ENCODE data around the gene TEPSIN. TPM values are rescaled to one million over a fixed set of nuclear protein-coding genes. Genes with fewer than 3 reads are reported as not detected.

TEPSIN gene
- total RNA-seq, 1 donor = 17.7 TPM

DNA sequence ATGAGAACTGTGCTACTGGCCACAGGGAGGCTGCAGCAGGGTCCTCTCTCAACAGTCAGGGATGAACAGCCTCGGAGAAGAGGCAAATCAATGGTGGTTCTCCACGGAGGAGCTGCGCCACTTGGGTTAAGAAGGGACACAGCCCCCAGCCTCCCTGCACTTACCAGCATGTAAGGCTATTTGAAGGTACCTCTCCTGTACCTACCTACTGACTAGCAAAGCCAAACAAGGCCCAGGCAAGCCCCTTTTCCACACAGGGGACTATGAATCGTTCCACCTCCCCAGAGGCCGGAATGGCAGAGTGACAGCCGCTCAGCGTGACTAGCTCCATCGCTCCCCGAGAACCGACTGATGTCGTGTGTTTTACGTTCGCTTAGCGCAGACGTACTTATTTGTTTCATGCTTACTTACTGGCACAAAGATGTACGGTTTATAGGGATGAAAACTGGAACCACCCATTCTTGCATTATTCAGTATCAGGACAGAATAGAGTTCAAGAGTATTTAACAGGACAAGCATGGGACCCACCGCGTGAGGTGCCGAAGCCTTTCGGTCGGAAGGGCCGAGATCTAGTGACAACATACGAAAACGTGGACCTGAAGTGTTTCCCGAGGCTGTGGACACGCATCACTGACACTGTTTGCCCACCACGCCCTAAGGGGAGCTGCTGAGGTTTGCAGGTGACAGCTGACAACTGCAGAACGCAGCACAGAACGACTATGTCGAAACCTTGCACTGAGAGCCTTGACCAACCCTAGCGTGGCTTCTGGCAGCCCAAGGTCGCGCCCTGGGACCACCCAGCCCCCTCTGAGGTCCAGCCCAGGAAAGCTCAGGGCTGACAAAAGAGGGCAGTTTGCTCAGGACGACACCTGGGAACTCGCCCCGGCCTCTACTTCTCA lies 1.0 kb downstream of the TEPSIN start:
- H3K4me3 ChIP-seq (ENCODE audit: low read depth, low read length) = peak overlapping the region; percentile 86
- TF ChIP-seq, protein P1, sequence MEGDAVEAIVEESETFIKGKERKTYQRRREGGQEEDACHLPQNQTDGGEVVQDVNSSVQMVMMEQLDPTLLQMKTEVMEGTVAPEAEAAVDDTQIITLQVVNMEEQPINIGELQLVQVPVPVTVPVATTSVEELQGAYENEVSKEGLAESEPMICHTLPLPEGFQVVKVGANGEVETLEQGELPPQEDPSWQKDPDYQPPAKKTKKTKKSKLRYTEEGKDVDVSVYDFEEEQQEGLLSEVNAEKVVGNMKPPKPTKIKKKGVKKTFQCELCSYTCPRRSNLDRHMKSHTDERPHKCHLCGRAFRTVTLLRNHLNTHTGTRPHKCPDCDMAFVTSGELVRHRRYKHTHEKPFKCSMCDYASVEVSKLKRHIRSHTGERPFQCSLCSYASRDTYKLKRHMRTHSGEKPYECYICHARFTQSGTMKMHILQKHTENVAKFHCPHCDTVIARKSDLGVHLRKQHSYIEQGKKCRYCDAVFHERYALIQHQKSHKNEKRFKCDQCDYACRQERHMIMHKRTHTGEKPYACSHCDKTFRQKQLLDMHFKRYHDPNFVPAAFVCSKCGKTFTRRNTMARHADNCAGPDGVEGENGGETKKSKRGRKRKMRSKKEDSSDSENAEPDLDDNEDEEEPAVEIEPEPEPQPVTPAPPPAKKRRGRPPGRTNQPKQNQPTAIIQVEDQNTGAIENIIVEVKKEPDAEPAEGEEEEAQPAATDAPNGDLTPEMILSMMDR (IDR thresholded peaks at IDR 0.05; ENCODE audit: insufficient read depth, low read depth, low read length) = no peak
- DNase-seq (ENCODE audit: low read depth) = no peak

DNA sequence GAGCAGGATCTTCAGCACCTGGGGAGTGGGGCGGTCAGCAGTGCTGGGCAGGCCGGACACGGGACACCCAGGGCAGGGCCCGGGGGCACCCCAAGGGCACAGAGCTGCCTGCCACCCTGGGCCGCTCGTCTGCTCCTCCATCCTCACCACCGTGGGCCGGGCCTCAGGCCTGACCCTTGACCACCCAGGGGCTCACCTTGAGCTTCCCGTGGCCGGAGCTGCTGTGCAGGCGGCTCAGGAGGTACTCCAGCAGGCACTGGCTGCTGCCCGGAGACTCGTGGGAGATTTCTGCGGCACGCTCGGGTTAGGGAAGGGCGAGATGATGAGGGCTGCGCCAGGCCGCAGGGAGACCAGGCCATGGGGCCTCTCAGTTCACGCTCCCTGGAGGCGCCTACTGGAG lies 2.1 kb downstream of the TEPSIN start:
- no peak overlapping the region for H3K4me3 ChIP-seq (ENCODE audit: low read depth, low read length)
- DNase-seq (ENCODE audit: low read depth) = no peak

DNA sequence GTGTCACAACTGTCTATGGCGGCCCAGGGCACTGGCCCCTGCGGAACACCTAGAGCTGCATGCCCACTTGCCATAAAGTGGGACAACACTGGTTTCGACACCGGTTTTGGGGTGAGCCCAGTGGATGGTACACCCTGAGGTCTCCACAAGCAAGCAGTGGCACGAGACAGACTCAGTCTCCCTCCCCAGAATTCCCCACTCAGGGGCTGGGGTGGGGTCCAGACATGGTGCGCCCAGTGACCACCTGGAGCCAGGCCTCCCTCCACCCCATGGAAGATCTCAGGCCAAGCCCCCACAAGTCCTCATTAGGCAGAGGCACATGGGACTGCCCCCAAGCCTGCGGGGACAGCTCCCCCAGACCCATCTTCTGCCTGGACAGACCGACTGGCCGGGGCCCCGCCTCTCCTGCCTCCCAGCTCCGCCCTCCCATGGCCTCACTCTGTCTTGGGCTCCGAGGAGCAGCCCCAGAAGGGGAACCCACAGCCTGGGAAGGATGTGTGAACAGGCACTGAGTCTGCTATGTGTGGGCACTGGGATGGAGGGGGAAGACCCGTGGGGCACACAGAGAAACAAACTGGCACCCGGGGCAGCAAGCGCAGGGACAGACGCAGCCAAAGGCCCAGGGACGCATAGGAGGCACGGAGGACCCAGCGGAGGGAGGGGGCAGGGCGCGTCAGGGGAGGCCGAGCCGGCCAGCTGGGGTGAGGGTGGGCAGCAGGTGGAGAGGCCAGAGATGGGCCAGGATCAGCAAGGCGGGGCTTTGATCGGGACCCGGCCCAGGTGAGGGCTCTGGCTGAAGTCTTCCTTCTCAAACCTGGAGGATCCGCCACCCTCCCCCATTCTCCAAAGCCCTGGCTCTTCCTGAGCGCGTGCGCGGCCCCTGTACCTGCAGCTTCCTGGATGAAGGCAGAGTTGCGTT lies 2.8 kb downstream of the TEPSIN start:
- no peak for DNase-seq (ENCODE audit: low read depth)
- TF ChIP-seq, protein P1 (IDR thresholded peaks at IDR 0.05; ENCODE audit: insufficient read depth, low read depth, low read length) = no peak

More for the DNA sequence above, 2.1 kb downstream of the TEPSIN start:
- TF ChIP-seq, protein P1 (IDR thresholded peaks at IDR 0.05; ENCODE audit: insufficient read depth, low read depth, low read length) = no peak

DNA sequence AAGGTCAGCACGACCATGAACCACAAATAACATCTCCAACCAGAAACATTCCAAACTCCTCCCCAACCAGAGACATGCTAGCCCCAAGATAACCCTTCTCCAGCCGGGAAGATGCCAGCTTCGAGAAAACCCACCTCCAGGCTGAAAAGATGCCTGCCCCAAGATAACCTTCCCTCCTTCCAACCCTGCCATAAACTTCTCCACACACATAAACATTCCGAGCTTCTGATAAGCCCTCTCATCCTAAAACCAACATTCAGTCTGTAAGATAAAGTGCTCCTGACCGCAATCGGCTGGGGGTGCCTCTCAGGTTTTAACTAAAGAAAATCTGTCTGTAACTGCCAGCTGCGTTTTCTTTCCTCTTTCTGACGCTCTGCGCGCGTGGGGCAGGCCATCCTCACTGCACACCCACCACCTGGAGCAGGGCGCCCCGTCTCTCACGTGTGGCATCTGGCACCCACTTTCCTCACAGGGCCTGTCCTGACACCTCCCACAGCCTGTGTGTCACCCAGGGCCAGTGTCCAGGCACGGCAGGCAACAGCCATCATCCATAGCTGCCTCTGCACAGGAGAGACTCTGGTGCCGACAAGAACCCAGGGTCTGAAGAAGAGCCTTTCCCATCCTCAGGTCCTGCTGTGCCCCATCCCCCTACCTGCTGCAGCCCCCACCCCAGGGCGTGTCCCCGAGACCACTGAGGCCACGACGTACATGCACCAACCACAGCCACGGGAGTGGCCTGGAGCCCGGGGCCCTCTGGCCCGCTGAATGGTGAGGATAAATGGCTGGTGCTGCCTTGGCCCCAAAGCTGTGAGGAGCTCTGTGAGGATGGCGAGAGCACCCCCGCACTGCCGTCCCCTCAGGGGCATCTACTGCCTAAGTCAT lies 3.7 kb downstream of the TEPSIN start:
- TF ChIP-seq, protein P1 (IDR thresholded peaks at IDR 0.05; ENCODE audit: insufficient read depth, low read depth, low read length) = no peak
- H3K4me3 ChIP-seq (ENCODE audit: low read depth, low read length) = no peak overlapping the region
- peak; percentile 77 for DNase-seq (ENCODE audit: low read depth)

More for the DNA sequence above, 2.8 kb downstream of the TEPSIN start:
- no peak overlapping the region for H3K4me3 ChIP-seq (ENCODE audit: low read depth, low read length)

DNA sequence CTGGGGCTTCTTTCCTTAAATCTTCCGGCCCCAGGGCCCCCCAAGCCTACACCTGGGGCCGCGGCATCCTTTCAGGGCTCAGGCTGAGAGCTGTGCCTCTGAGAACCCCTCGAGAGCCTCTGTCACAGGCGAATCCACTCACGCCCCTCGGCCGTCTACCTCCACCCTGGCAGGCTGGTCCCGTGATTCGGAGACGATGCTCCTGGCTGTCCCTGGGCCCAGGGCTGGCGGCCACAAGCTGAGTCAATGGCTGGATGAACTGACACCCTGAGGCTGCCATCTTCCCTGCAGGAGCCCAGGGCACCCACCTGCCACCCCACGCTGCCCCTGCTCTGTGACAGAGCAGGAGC lies 4.4 kb downstream of the TEPSIN start:
- H3K4me3 ChIP-seq (ENCODE audit: low read depth, low read length) = no peak overlapping the region
- no peak for DNase-seq (ENCODE audit: low read depth)
- TF ChIP-seq, protein P1 (IDR thresholded peaks at IDR 0.05; ENCODE audit: insufficient read depth, low read depth, low read length) = no peak

Data from fibroblast of villous mesenchyme (primary cell).